ENCODE results near the gene USP38. TPM values are rescaled to one million over a fixed set of nuclear protein-coding genes. Genes with fewer than 3 reads are reported as not detected.

The USP38 gene
- total and polyA plus RNA-seq, 2 donors (not counting 3 experiments of a cell fraction or from before 2014, with no cell fraction given), result 7.5 to 17.0 TPM

DNA sequence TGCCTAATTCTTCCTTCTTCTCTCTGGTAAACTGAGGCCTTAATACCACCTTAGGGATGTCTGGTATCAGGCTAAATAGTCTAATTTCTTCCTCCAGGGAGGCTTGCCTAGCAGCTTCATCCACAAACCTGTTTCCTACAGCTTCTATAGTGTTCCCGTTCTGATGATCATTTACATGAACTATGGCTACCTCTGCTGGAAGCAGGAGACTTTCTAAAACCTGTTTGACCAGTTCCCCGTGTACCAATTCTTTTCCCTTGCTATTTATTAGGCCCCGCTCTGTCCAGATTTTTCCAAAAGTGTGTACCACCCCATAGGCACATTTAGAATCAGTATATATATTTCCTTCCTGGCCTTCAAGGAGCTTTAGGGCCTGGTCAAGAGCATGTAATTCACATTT is 5.8 kb upstream of the USP38 start:
- Histone ChIP-seq H3K9ac (replicated peaks; ENCODE audit: extremely low read depth, insufficient read depth, low read length) (no peak overlapping the region), H4K20me1 (replicated peaks; ENCODE audit: control insufficient read depth, extremely low read depth, insufficient read depth, low read length) (no peaks in the 10 kb centered on the region), H3K79me2 (ENCODE audit: control insufficient read depth, insufficient read depth, low read length) (no peaks in the 10 kb centered on the region), H3K27me3 (ENCODE audit: control insufficient read depth in 2 of 2, insufficient read depth in 2 of 2, low read length in 2 of 2) (no peaks in the 10 kb centered on the region), H3K4me2 (ENCODE audit: insufficient read depth, low read length) (no peak overlapping the region), H3K36me3 (ENCODE audit: control insufficient read depth in 2 of 2, extremely low read depth in 1 of 2, insufficient read depth in 2 of 2, low read length in 2 of 2) (no peaks in the 10 kb centered on the region), H3K4me3 (replicated peaks in 1 of 3; ENCODE audit: insufficient read depth in 1 of 3, low read depth in 1 of 3, low read length in 3 of 3) (no peak overlapping the region), H3K9me3 (replicated peaks; ENCODE audit: control insufficient read depth, insufficient read depth, low read length) (no peaks in the 10 kb centered on the region), H3K4me1 (ENCODE audit: control insufficient read depth, extremely low read depth, insufficient read depth, low read length) (peaks cover 3% of the 10 kb centered on the region), H2AFZ (ENCODE audit: low read depth, low read length) (no peak overlapping the region), H3K9me1 (replicated peaks; ENCODE audit: control insufficient read depth, extremely low read depth, insufficient read depth, low read length) (no peaks in the 10 kb centered on the region), H3K27ac (ENCODE audit: insufficient read depth, low read depth, low read length) (no peak overlapping the region)
- dilution Hi-C loops (cut with MboI; ENCODE audit: extremely low pct_ligation_motif_present, low sequenced_read_pairs) (no loop called here), intact Hi-C loops (cut with micrococcal nuclease) (no loop called here)
- BruUV-seq (replicated peaks), result no TSS peak
- ChIA-PET POLR2A (no interaction called here), CTCF (no interaction called here)
- TF ChIP-seq MYC (IDR thresholded peaks at IDR 0.05; ENCODE audit: low read depth, low read length) (no peak), FOS (IDR thresholded peaks at IDR 0.05; ENCODE audit: borderline replicate concordance, insufficient read depth, low read length) (no peak), POLR2AphosphoS5 (IDR thresholded peaks at IDR 0.05; ENCODE audit: insufficient read depth, low read depth, low read length) (no peak), GATA2 (IDR thresholded peaks at IDR 0.05; ENCODE audit: insufficient read depth, insufficient read length, low read depth, low read length) (no peak), POLR2A (IDR thresholded peaks at IDR 0.05; ENCODE audit: low read depth, low read length) (no peak), JUN (IDR thresholded peaks at IDR 0.05; ENCODE audit: borderline replicate concordance, insufficient read depth, insufficient read length, low read depth) (no peak), CTCF (IDR thresholded peaks at IDR 0.05; ENCODE audit: extremely low read depth in 1 of 2, insufficient read depth in 1 of 2, low read depth in 1 of 2, low read length in 2 of 2) (no peak), EZH2 (IDR thresholded peaks at IDR 0.05; ENCODE audit: borderline replicate concordance, low read depth, low read length, severe bottlenecking) (no peak)
- TF ChIP-seq, protein P1, sequence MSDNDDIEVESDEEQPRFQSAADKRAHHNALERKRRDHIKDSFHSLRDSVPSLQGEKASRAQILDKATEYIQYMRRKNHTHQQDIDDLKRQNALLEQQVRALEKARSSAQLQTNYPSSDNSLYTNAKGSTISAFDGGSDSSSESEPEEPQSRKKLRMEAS (IDR thresholded peaks at IDR 0.05; ENCODE audit: insufficient read depth, insufficient read length), result no peak
- DNase-seq (ENCODE audit: low read depth, low spot score), result no peak
- no peak for FAIRE-seq
